Ecto neural progenitor cell (in vitro differentiated cells): Measurements from ENCODE around the gene KLLN.
"Not testable (repeated sequence)": the region's sequence is repeated elsewhere in the genome, so short reads cannot be mapped to it uniquely, and the experiment has no call there.

ENCODE experiments used
- DNase-seq: peaks from one replicate; pipeline ENCODE4 v3.0.0-alpha.2; 2018; ENCODE audit warnings: low spot score

KLLN gene, protein sequence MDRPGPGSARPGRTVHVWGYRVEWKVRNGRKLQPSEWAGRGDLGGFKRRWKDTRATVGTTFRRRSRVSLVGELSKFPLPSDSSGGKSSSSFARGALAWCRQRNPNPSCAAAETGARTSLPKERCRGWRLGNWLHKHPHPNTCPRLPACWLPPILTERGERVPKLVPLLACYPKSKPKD

GRCh38 chr10:87863053-87863943 lies at the start of gene KLLN, which contains the start of gene PTEN:
KLLN (minus strand) TSS chr10:87863533; CDS start chr10:87862487, 1,046 bp downstream.
PTEN (plus strand) TSS chr10:87863625; CDS start chr10:87864470, 845 bp downstream.
- peak; percentile 94 for DNase-seq

GRCh38 chr10:87903396-87903795 lies 40.1 kb upstream of the KLLN start:
- not testable (repeated sequence) for DNase-seq

DNA sequence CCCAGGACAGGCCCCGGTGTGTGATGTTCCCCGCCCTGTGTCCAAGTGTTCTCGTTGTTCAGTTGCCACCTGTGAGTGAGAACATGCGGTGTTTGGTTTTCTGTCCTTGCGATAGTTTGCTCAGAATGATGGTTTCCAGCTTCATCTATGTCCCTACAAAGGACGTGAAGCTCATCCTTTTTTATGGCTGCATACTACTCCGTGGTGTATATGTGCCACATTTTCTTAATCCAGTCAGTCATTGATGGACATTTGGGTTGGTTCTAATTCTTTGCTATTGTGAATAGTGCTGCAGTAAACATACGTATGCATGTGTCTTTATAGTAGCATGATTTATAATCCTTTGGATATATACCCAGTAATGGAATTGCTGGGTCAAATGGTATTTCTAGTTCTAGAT lies 34.6 kb upstream of the KLLN start:
- not testable (repeated sequence) for DNase-seq

GRCh38 chr10:87896216-87896615 lies 32.9 kb upstream of the KLLN start:
- DNase-seq: no peak

- DNase-seq: no peak
Observed at GRCh38 chr10:87895430-87895829, 32.1 kb upstream of the KLLN start.

GRCh38 chr10:87887548-87888289 lies 24.4 kb upstream of the KLLN start:
- no peak for DNase-seq

GRCh38 chr10:87887146-87887545 lies 23.8 kb upstream of the KLLN start:
- no peak for DNase-seq

- DNase-seq: no peak
Observed at GRCh38 chr10:87886635-87887034, 23.3 kb upstream of the KLLN start.

DNA sequence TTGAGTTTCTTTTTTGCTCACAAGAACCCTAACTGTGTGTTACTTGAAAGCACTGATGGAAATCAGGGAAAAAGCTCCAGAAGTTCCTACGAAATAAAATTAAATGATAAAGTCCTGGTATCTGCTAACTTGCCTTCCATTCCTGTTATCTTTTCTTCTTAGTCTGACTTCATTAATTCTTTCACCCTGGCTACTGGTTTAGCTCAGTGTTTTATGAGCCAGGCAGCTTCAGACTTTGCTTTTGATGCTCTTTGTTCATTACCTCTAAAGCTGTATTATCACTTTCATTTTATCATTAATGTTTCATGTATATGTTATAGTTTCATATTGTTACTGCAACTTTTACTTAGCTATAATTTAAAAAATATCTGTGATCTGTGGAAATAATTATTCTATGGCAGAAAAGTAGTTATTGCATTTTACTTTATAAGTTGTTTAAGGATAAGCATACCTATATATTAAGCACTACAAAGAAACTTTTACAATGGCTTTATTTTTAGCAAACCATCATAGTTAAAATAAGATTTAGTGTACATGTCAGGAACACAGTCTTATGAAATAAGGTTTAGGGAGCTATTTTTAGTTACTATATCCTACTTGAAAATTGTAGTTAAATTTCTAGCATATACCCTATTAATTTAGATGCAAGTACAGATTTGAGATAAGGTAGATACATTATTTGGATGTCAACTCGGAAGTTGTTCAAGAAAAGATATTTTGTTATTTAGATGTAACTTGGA lies 19.4 kb upstream of the KLLN start:
- no peak for DNase-seq

DNA sequence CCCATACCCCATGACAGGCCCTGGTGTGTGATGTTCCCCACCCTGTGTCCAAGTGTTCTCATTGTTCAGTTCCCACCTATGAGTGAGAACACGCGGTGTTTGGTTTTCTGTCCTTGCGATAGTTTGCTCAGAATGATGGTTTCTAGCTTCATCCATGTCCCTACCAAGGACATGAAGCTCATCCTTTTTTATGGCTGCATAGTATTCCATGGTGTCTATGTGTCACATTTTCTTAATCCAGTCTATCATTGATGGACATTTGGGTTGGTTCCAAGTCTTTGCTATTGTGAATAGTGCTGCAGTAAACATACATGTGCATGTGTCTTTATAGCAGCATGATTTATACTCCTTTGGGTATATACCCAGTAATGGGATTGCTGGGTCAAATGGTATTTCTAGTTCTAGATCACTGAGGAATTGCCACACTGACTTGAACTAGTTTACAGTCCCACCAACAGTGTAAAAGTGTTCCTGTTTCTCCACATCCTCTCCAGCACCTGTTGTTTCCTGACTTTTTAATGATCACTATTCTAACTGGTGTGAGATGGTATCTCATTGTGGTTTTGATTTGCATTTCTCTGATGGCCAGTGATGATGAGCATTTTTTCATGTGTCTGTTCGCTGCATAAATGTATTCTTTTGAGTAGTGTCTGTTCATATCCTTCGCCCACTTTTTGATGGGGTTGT lies 18.2 kb upstream of the KLLN start:
- DNase-seq: not testable (repeated sequence)

GRCh38 chr10:87880336-87880735 lies 17.0 kb upstream of the KLLN start:
- DNase-seq: no peak

DNA sequence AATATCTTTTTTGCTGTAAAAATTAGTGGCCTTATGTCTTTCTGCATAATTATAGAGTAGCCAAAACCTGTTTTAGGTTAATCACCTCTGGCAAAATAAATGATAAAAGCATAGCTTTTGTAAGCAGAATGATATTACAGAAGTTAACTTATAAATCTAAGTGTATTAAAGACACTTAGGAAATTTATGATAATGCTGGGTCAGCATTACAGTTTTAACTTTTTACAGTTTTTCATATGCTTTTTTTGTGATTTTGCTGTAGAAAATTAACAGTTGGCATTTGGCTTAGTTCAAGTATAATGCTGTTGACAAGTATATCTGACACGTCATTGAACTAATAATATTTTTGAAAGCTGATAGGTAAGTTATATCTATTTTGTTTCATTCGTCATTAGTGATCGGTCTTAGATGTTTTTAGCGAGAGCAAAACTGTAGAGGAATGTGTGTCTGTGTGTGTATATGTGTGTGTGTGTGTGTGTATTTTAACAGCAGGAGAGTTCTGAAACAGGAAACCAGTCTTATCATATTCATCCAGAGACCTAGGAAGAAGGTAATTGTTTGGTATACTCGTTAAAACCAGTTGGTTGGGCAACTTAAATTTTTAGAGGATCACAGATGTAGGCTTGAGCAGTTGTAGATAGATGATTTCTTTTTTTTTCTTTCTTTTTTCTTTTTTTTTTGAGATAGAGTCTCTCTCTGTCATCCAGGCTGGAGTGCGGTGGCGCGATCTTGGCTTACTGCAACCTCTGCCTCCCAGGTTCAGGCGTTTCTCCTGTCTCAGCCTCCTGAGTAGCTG lies 15.5 kb upstream of the KLLN start:
- no peak for DNase-seq

- no peak for DNase-seq
Observed at GRCh38 chr10:87875929-87876571, 12.7 kb upstream of the KLLN start.

GRCh38 chr10:87873656-87874055 lies 10.3 kb upstream of the KLLN start:
- no peak for DNase-seq

- DNase-seq: no peak
Observed at GRCh38 chr10:87872828-87873227, 9.5 kb upstream of the KLLN start.

GRCh38 chr10:87869773-87870551 lies 6.6 kb upstream of the KLLN start:
- no peak for DNase-seq

DNA sequence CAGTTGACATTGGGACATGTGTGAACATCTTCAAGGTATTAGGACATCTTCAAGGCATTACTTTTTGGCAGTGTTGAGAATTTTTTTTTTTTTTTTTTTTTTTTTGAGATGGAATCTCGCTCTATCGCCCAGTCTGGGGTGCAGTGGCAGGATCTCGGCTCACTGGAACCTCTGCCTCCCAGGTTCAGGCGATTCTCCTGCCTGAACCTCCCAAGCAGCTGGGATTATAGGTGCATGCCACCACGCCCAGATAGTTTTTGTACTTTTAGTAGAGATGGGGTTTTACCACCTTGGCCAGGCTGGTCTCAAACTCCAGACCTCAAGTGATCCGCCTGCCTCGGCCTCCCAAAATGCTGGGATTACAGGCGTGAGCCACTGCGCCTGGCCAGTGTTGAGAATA lies 5.8 kb upstream of the KLLN start:
- DNase-seq: not testable (repeated sequence)

DNA sequence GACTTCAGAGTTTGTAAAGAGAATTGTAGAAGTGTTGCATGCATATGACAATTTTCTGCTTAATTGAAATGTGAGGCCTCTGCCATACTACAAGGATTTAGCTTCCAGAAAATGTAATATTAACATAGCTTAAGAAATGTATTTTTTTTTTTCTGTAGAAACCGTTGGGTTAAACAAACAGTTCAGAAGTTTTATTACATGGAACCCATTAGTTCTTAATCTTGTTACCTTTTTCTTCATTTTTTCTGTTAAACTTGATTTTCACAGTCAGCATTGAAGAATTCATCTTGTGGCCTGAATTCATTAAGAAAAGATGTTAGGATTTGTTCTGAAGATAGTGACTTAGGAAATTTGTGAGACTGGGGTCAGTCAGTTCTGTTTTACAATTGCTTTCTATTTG lies 4.9 kb upstream of the KLLN start:
- DNase-seq: no peak

- no peak for DNase-seq
Observed at GRCh38 chr10:87867453-87867852, 4.1 kb upstream of the KLLN start.
